Measurements from ENCODE around the gene CSTF1. TPM values are rescaled to one million over a fixed set of nuclear protein-coding genes. Genes with fewer than 3 reads are reported as not detected.

The CSTF1 gene
- total and polyA plus RNA-seq, 4 donors, result 11.9 to 20.2 (median 16.0) TPM

GRCh38 chr20:56348305-56348693 is 44.1 kb upstream of the CSTF1 start (continued):
- TF ChIP-seq MAX (IDR thresholded peaks at IDR 0.05), result no peak

- no peaks in the 10 kb centered on the region for H3K36me3 ChIP-seq (ENCODE audit: control insufficient read depth in 4 of 4, insufficient read depth in 3 of 4, low read depth in 1 of 4, low read length in 3 of 4)
- H3K27ac ChIP-seq (ENCODE audit: low read depth in 1 of 2, low read length in 2 of 2), result no peak overlapping the region
- DNase-seq (ENCODE audit: low spot score), result no peak
- no peaks in the 10 kb centered on the region for H3K9me3 ChIP-seq (ENCODE audit: control insufficient read depth in 4 of 4, low read length in 3 of 4)
- H3K4me3 ChIP-seq (ENCODE audit: low read depth in 1 of 3, low read length in 3 of 3), result no peak overlapping the region
- H3K27me3 ChIP-seq (ENCODE audit: control insufficient read depth in 4 of 4, insufficient read depth in 4 of 4, low read length in 3 of 4), result peaks cover 0 to 4% (median 2%) of the 10 kb centered on the region in 4 donors
- H3K9ac ChIP-seq (ENCODE audit: low read depth in 1 of 2, low read length in 2 of 2), result no peak overlapping the region
- 16% methylated on average over 3 of the region's 3 CpGs for WGBS
- no peak for TF ChIP-seq MAX (IDR thresholded peaks at IDR 0.05)
- no peak for TF ChIP-seq ATF3 (IDR thresholded peaks at IDR 0.05)
- TF ChIP-seq FOXA2 (IDR thresholded peaks at IDR 0.05), result no peak
- TF ChIP-seq RXRA (IDR thresholded peaks at IDR 0.05), result no peak
- TF ChIP-seq GABPA (IDR thresholded peaks at IDR 0.05 in 1 of 2, conservative IDR thresholded peaks at IDR 0.05 in 1 of 2), result no peak
- TF ChIP-seq REST (IDR thresholded peaks at IDR 0.05), result no peak
- no peak for TF ChIP-seq NR2F2 (IDR thresholded peaks at IDR 0.05)
- no peak for TF ChIP-seq CTCF (IDR thresholded peaks at IDR 0.05; ENCODE audit: low read depth, low read length, missing input control)
- no peak for TF ChIP-seq HNF4A (conservative IDR thresholded peaks at IDR 0.05)
- no peak for TF ChIP-seq FOXA1 (IDR thresholded peaks at IDR 0.05)
- TF ChIP-seq EGR1 (IDR thresholded peaks at IDR 0.05; ENCODE audit: low read depth in 2 of 2), result no peak
- TF ChIP-seq HNF4G (IDR thresholded peaks at IDR 0.05), result no peak
- TF ChIP-seq JUND (IDR thresholded peaks at IDR 0.05), result no peak
- no peak for TF ChIP-seq YY1 (IDR thresholded peaks at IDR 0.05)
- H3K4me1 ChIP-seq (ENCODE audit: control insufficient read depth in 4 of 4, insufficient read depth in 4 of 4, low read length in 3 of 4), result peaks cover 2 to 16% (median 11%) of the 10 kb centered on the region in 4 donors
These were observed 43.7 kb upstream of the CSTF1 start for GRCh38 chr20:56348746-56349145.

- Histone ChIP-seq H3K36me3 (ENCODE audit: control insufficient read depth in 4 of 4, insufficient read depth in 3 of 4, low read depth in 1 of 4, low read length in 3 of 4) (no peaks in the 10 kb centered on the region), H3K27ac (ENCODE audit: low read depth in 1 of 2, low read length in 2 of 2) (no peak overlapping the region), H3K4me1 (ENCODE audit: control insufficient read depth in 4 of 4, insufficient read depth in 4 of 4, low read length in 3 of 4) (peaks cover 0 to 11% (median 6%) of the 10 kb centered on the region in 4 donors), H3K27me3 (ENCODE audit: control insufficient read depth in 4 of 4, insufficient read depth in 4 of 4, low read length in 3 of 4) (no peaks in the 10 kb centered on the region), H3K9ac (ENCODE audit: low read depth in 1 of 2, low read length in 2 of 2) (no peak overlapping the region), H3K9me3 (ENCODE audit: control insufficient read depth in 4 of 4, low read length in 3 of 4) (no peaks in the 10 kb centered on the region), H3K4me3 (ENCODE audit: low read depth in 1 of 3, low read length in 3 of 3) (no peak overlapping the region)
- DNase-seq (ENCODE audit: low spot score), result no peak
- WGBS, result 89% methylated on average over 2 of the region's 2 CpGs
- no peak for TF ChIP-seq FOXA2 (IDR thresholded peaks at IDR 0.05)
- TF ChIP-seq RAD21 (IDR thresholded peaks at IDR 0.05), result no peak
- TF ChIP-seq NR2F2 (IDR thresholded peaks at IDR 0.05), result no peak
- TF ChIP-seq ATF3 (IDR thresholded peaks at IDR 0.05), result no peak
- TF ChIP-seq FOXA1 (IDR thresholded peaks at IDR 0.05), result no peak
- no peak for TF ChIP-seq HNF4G (IDR thresholded peaks at IDR 0.05)
- TF ChIP-seq CTCF (IDR thresholded peaks at IDR 0.05; ENCODE audit: low read depth, low read length, missing input control), result no peak
- TF ChIP-seq GABPA (IDR thresholded peaks at IDR 0.05 in 1 of 2, conservative IDR thresholded peaks at IDR 0.05 in 1 of 2), result no peak
- no peak for TF ChIP-seq ZBTB33 (IDR thresholded peaks at IDR 0.05)
These were observed 41.6 kb upstream of the CSTF1 start for GRCh38 chr20:56350842-56351241.

Measured in liver (tissue), 9 donors.